ENCODE results near the gene HIBCH.
"Not testable (repeated sequence)": the region's sequence is repeated elsewhere in the genome, so short reads cannot be mapped to it uniquely, and the experiment has no call there.

The HIBCH gene, protein sequence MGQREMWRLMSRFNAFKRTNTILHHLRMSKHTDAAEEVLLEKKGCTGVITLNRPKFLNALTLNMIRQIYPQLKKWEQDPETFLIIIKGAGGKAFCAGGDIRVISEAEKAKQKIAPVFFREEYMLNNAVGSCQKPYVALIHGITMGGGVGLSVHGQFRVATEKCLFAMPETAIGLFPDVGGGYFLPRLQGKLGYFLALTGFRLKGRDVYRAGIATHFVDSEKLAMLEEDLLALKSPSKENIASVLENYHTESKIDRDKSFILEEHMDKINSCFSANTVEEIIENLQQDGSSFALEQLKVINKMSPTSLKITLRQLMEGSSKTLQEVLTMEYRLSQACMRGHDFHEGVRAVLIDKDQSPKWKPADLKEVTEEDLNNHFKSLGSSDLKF

GRCh38 chr2:190319555-190320498 lies at the start of gene HIBCH:
HIBCH (minus strand) TSS chr2:190319826; CDS start chr2:190319750, 76 bp downstream.
- Histone ChIP-seq H3K9me3 (ENCODE audit: insufficient read depth, low read depth, low read length) (no peaks in the 10 kb centered on the region), H3K4me3 (ENCODE audit: low read length) (peak within 1 kb of the TSS; percentile 96), H3K36me3 (ENCODE audit: insufficient read depth, low read depth, low read length) (no peaks in the 10 kb centered on the region), H3K27ac (ENCODE audit: low read length) (peak within 1 kb of the TSS; percentile 33), H3K4me1 (ENCODE audit: insufficient read depth, low read length) (peaks cover 11% of the 10 kb centered on the region), H3K27me3 (ENCODE audit: insufficient read depth, low read length) (no peaks in the 10 kb centered on the region), H3K9ac (ENCODE audit: low read depth, low read length) (peak within 1 kb of the TSS; percentile 88)

GRCh38 chr2:190367091-190367490 lies 47.5 kb upstream of the HIBCH start:
- H3K27me3 ChIP-seq (ENCODE audit: insufficient read depth, low read length) = no peaks in the 10 kb centered on the region
- no peaks in the 10 kb centered on the region for H3K9me3 ChIP-seq (ENCODE audit: insufficient read depth, low read depth, low read length)
- no peaks in the 10 kb centered on the region for H3K4me1 ChIP-seq (ENCODE audit: insufficient read depth, low read length)
- no peaks in the 10 kb centered on the region for H3K36me3 ChIP-seq (ENCODE audit: insufficient read depth, low read depth, low read length)
- no peak overlapping the region for H3K4me3 ChIP-seq (ENCODE audit: low read length)
- H3K9ac ChIP-seq (ENCODE audit: low read depth, low read length) = no peak overlapping the region
- no peak overlapping the region for H3K27ac ChIP-seq (ENCODE audit: low read length)

DNA sequence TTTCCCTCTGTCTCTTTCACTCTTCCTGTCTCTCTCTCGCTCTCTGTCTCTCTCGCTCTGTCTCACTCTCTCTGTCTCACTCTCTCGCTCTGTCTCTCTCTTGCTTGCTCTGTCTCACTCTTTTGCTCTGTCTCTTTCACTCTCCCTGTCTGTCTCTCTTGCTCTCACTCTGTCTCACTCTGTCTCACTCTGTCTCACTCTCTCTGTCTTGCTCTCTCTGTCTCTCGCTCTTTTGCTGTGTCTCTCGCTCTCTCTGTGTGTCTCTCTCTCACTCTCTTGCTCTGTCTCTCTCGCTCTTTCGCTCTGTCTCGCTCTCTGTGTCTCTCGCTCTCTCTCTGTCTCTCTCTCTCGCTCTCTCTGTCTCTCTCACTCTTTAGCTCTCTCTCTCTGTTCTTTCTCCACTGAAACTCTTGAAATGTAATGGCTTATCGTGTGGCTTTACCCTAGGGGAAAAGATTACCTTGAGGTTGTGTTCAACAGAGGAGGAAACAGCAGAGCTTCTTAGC lies 46.7 kb upstream of the HIBCH start:
- Histone ChIP-seq H3K27ac (ENCODE audit: low read length) (no peak overlapping the region), H3K4me1 (ENCODE audit: insufficient read depth, low read length) (no peaks in the 10 kb centered on the region), H3K27me3 (ENCODE audit: insufficient read depth, low read length) (no peaks in the 10 kb centered on the region), H3K9ac (ENCODE audit: low read depth, low read length) (no peak overlapping the region), H3K9me3 (ENCODE audit: insufficient read depth, low read depth, low read length) (no peaks in the 10 kb centered on the region), H3K36me3 (ENCODE audit: insufficient read depth, low read depth, low read length) (no peaks in the 10 kb centered on the region), H3K4me3 (ENCODE audit: low read length) (no peak overlapping the region)

GRCh38 chr2:190365499-190366204 lies 46.0 kb upstream of the HIBCH start:
- no peak overlapping the region for H3K4me3 ChIP-seq (ENCODE audit: low read length)
- no peaks in the 10 kb centered on the region for H3K4me1 ChIP-seq (ENCODE audit: insufficient read depth, low read length)
- H3K27me3 ChIP-seq (ENCODE audit: insufficient read depth, low read length) = no peaks in the 10 kb centered on the region
- H3K27ac ChIP-seq (ENCODE audit: low read length) = no peak overlapping the region
- H3K9me3 ChIP-seq (ENCODE audit: insufficient read depth, low read depth, low read length) = no peaks in the 10 kb centered on the region
- H3K36me3 ChIP-seq (ENCODE audit: insufficient read depth, low read depth, low read length) = no peaks in the 10 kb centered on the region
- no peak overlapping the region for H3K9ac ChIP-seq (ENCODE audit: low read depth, low read length)

DNA sequence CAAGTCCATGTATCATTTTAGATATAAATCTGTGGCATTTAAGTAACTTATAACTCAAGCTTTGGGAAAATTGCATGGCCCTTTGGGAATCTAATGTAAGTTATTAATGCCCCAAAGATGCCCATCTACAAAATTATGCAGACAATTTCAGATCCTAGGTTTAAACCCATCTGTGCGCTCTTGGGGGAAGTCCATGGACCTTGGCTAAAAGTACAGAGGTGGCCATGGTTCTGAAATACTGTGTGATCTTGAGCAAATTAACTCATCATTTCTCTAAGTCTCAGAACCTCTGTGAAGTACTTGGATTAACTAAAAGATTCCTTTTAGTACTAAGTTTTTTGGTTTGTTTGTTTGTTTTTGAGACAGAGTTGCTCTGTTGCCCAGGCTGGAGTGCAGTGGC lies 43.3 kb upstream of the HIBCH start:
- H3K9me3 ChIP-seq (ENCODE audit: insufficient read depth, low read depth, low read length) = no peaks in the 10 kb centered on the region
- H3K27me3 ChIP-seq (ENCODE audit: insufficient read depth, low read length) = no peaks in the 10 kb centered on the region
- H3K27ac ChIP-seq (ENCODE audit: low read length) = no peak overlapping the region
- H3K4me3 ChIP-seq (ENCODE audit: low read length) = no peak overlapping the region
- H3K9ac ChIP-seq (ENCODE audit: low read depth, low read length) = no peak overlapping the region
- no peaks in the 10 kb centered on the region for H3K36me3 ChIP-seq (ENCODE audit: insufficient read depth, low read depth, low read length)
- no peaks in the 10 kb centered on the region for H3K4me1 ChIP-seq (ENCODE audit: insufficient read depth, low read length)

DNA sequence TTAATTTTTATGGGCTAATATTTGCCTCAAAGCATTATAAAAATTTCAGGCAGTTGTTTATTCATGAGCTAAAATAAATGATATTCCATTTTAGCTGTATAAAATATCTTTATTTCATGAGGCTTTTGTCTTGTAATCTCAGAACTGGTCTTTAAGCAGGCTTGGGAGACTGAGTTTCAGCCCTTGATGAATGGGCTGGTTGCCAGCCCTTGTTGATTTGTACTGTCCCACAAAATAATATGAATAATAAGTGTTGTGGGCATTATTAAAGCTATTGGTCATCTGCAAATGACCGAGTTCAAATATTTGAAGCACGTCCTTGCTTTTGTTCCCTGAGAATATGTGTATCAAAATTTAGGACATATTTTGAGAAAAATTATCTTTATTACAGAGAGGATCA lies 41.9 kb upstream of the HIBCH start:
- Histone ChIP-seq H3K9ac (ENCODE audit: low read depth, low read length) (no peak overlapping the region), H3K27me3 (ENCODE audit: insufficient read depth, low read length) (no peaks in the 10 kb centered on the region), H3K9me3 (ENCODE audit: insufficient read depth, low read depth, low read length) (no peaks in the 10 kb centered on the region), H3K36me3 (ENCODE audit: insufficient read depth, low read depth, low read length) (no peaks in the 10 kb centered on the region), H3K4me1 (ENCODE audit: insufficient read depth, low read length) (no peaks in the 10 kb centered on the region), H3K27ac (ENCODE audit: low read length) (no peak overlapping the region), H3K4me3 (ENCODE audit: low read length) (no peak overlapping the region)

DNA sequence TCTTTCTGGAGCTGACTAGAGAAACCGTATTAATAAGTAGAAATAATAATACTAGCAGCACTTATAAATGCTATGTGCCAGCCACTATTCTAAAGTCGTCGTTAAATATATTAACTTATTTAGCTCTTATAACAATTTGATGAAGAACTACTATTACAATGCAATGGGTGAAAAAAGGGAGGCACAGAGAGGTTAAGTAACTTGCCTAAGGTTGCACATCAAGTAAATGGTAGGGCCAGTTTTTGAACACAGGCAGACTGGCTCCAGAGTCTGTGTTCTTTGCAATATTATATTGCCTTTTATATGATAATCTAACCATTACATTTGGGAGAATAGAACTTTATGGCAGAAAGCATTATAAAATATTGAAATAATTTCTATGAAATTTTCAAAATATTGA lies 41.3 kb upstream of the HIBCH start:
- Histone ChIP-seq H3K27me3 (ENCODE audit: insufficient read depth, low read length) (no peaks in the 10 kb centered on the region), H3K4me1 (ENCODE audit: insufficient read depth, low read length) (no peaks in the 10 kb centered on the region), H3K27ac (ENCODE audit: low read length) (no peak overlapping the region), H3K9me3 (ENCODE audit: insufficient read depth, low read depth, low read length) (no peaks in the 10 kb centered on the region), H3K9ac (ENCODE audit: low read depth, low read length) (no peak overlapping the region), H3K36me3 (ENCODE audit: insufficient read depth, low read depth, low read length) (no peaks in the 10 kb centered on the region), H3K4me3 (ENCODE audit: low read length) (no peak overlapping the region)

GRCh38 chr2:190360561-190360960 lies 40.9 kb upstream of the HIBCH start:
- Histone ChIP-seq H3K4me3 (ENCODE audit: low read length) (no peak overlapping the region), H3K9me3 (ENCODE audit: insufficient read depth, low read depth, low read length) (no peaks in the 10 kb centered on the region), H3K27me3 (ENCODE audit: insufficient read depth, low read length) (no peaks in the 10 kb centered on the region), H3K4me1 (ENCODE audit: insufficient read depth, low read length) (no peaks in the 10 kb centered on the region), H3K27ac (ENCODE audit: low read length) (no peak overlapping the region), H3K9ac (ENCODE audit: low read depth, low read length) (no peak overlapping the region), H3K36me3 (ENCODE audit: insufficient read depth, low read depth, low read length) (no peaks in the 10 kb centered on the region)

- H3K4me3 ChIP-seq (ENCODE audit: low read length); H3K27ac ChIP-seq (ENCODE audit: low read length): not testable (repeated sequence)
Measured at GRCh38 chr2:190358655-190359448, 39.2 kb upstream of the HIBCH start.

GRCh38 chr2:190357600-190357999 lies 38.0 kb upstream of the HIBCH start:
- no peak overlapping the region for H3K27ac ChIP-seq (ENCODE audit: low read length)
- no peaks in the 10 kb centered on the region for H3K4me1 ChIP-seq (ENCODE audit: insufficient read depth, low read length)
- no peak overlapping the region for H3K4me3 ChIP-seq (ENCODE audit: low read length)
- no peaks in the 10 kb centered on the region for H3K9me3 ChIP-seq (ENCODE audit: insufficient read depth, low read depth, low read length)
- H3K27me3 ChIP-seq (ENCODE audit: insufficient read depth, low read length) = no peaks in the 10 kb centered on the region
- no peak overlapping the region for H3K9ac ChIP-seq (ENCODE audit: low read depth, low read length)
- H3K36me3 ChIP-seq (ENCODE audit: insufficient read depth, low read depth, low read length) = no peaks in the 10 kb centered on the region

More at GRCh38 chr2:190358655-190359448, 39.2 kb upstream of the HIBCH start:
- not testable (repeated sequence) for H3K27me3 ChIP-seq (ENCODE audit: insufficient read depth, low read length); H3K4me1 ChIP-seq (ENCODE audit: insufficient read depth, low read length); H3K36me3 ChIP-seq (ENCODE audit: insufficient read depth, low read depth, low read length); H3K9me3 ChIP-seq (ENCODE audit: insufficient read depth, low read depth, low read length); H3K9ac ChIP-seq (ENCODE audit: low read depth, low read length)

Data from iPS-20b (cell line).